GM13976 (cell line): ENCODE results near the gene RUNX1.

Experiments used
- DNase-seq: peaks from one replicate; pipeline ENCODE4 v3.0.0; 2012; ENCODE audit warnings: low spot score
- in situ Hi-C: fragments of 300-500 bp; cut with MboI; formaldehyde crosslinking; loops from one replicate; pipeline ENCODE4 v1.12.0; 2022; ENCODE audit warnings: low sequenced_read_pairs, mixed read lengths, inconsistent platforms; ENCODE audit not compliant: unreplicated experiment
- TF ChIP-seq, protein P1 (sequence below): IDR thresholded peaks from 2 replicates; pipeline ENCODE4 v1.5.1; 2012; ENCODE audit warnings: borderline replicate concordance, mild to moderate bottlenecking; ENCODE audit not compliant: insufficient read depth; ENCODE audit errors: extremely low read depth, missing control alignments, control extremely low read depth

The RUNX1 gene

GRCh38 chr21:34841154-34841553 lies 207.9 kb downstream of the RUNX1 start:
- DNase-seq, result no peak
- TF ChIP-seq, protein P1, sequence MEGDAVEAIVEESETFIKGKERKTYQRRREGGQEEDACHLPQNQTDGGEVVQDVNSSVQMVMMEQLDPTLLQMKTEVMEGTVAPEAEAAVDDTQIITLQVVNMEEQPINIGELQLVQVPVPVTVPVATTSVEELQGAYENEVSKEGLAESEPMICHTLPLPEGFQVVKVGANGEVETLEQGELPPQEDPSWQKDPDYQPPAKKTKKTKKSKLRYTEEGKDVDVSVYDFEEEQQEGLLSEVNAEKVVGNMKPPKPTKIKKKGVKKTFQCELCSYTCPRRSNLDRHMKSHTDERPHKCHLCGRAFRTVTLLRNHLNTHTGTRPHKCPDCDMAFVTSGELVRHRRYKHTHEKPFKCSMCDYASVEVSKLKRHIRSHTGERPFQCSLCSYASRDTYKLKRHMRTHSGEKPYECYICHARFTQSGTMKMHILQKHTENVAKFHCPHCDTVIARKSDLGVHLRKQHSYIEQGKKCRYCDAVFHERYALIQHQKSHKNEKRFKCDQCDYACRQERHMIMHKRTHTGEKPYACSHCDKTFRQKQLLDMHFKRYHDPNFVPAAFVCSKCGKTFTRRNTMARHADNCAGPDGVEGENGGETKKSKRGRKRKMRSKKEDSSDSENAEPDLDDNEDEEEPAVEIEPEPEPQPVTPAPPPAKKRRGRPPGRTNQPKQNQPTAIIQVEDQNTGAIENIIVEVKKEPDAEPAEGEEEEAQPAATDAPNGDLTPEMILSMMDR, result no peak
- in situ Hi-C loops, result no loop called here

- in situ Hi-C loops, result no loop called here
- TF ChIP-seq, protein P1, result no peak
- no peak for DNase-seq
These were observed 208.4 kb downstream of the RUNX1 start for GRCh38 chr21:34840693-34841092.

DNA sequence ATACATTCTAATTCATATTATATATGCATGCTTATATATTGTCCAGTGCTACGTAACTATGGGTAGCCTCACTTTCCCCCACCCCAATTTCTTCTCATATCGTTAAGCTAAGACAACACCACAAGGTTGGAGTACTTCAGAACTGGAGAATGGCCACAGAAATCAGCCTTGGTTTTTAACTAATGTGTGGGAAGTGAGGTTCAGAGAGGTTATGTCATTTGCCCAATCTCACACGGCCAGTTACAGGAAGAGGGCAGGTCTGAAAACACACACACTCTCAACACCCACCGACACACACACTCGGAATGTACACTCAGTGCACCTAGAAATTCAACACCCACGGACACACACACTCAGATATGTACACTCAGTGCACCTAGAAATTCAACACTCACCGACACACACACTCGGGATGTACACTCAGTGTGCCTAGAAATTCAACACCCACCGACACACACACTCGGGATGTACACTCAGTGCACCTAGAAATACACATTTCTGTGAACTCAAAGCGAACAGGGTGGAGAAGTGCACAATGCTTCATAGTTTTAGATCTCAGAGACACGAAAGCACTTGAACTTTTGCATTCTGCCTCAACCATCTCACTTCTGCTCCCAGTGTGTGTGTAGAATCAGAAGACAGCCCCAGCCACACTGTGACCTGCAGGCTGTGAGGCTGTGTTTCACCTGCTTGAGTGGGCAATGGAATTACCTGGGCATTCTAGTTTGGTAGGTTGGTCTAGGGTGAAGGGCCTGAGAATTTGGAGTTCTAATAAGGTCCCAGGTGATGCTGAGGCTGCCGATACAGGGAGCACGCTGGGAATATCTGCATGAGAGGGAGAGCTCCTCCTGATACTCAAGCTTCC lies 209.9 kb downstream of the RUNX1 start:
- TF ChIP-seq, protein P1, result no peak
- DNase-seq, result no peak
- in situ Hi-C loops, result no loop called here

DNA sequence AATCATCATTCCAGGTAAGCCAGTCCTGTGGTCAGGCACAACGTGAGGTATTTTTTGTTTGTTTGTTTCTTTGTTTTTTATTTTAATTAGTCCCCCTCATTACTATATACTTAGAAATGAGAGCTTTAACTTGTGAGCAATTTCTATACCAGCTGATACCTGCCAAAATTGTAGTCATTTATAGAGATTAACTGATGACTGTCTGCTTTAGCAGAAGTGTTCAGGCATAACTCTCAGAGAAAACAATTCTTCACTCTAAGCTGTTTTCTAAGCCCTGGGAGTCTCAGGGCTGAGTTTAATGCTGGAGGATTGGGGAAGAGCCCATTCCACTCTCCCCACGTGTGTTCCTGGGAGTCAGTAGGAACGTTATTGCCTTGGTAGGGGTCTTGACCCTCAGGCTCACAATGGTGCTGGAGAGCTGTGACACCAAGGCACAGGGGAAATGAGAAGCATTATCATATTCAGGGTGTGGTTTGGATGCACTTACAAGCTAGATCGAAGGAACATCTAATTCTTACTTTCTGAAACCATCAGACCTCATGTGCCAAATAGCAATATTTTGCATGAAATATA lies 212.1 kb downstream of the RUNX1 start:
- DNase-seq, result no peak
- TF ChIP-seq, protein P1, result no peak
- in situ Hi-C loops, result no loop called here

DNA sequence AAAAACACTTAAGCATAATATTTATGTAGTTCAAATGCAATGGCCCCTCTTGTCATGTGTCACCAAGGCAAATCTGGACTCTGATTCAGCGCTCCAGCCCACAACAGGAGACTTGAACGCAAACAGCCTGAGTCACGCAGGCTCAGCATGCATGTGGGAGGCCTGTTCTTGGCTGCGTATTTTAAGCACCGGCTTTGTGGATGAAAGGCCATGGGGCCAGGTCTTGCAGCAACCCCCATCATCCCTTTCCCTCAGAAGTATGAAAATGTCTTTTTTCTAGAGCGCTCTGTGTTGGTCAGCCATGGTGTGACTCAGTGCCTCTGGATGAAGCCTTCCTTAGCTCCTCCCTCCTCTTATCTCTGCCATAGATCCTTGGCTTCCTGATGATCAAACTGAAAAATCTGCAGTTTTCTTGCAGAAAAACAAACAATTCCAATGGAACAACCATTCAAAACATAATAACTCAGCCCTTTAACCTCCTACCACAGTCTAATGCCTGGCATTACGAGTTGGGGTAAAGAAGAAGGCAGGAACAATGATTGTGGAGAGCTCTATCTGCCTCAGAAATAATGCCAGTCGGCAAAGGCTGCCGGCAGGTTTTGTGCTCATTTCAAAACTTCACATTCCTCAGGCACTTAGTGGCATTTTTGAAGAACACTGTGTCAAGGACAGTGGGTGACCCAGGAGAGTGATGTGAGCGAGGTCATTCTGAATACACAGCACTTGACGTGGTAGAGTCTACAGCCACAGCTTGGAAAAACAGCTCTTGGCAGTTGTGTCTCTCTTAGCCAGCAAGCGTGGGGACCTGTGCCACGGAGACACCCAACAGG lies 212.8 kb downstream of the RUNX1 start:
- DNase-seq, result no peak
- TF ChIP-seq, protein P1, result no peak

DNA sequence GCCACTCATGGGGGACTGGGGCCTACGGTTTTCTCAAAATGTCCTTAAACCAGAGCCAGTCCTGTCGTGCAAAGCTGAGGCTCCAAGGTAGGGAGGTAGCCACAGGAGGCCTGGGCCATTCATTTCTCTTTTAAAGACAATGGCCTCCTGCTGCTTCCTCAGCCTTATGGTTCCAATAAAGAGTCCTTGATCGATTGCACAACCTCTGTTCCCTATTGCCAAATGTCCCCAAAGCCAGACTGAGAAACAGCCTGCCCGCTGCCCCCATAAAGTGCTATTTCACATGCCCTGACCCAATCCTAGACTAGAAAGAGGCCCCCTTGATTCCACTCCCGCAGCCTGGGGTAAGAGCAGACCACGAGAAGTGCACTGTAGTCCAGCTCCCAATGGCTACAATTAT lies 213.6 kb downstream of the RUNX1 start:
- TF ChIP-seq, protein P1, result no peak
- in situ Hi-C loops, result no loop called here
- no peak for DNase-seq

More for the DNA sequence above, 212.8 kb downstream of the RUNX1 start:
- in situ Hi-C loops, result no loop called here
